ENCODE data around the gene SERPINB10. TPM values are rescaled to one million over a fixed set of nuclear protein-coding genes. Genes with fewer than 3 reads are reported as not detected.

SERPINB10 gene
- total and polyA plus RNA-seq, 2 of the 8 experiments (the other 6 are each of a cell fraction or from before 2014, with no cell fraction given), result not detected

- Histone ChIP-seq H3K23ac (ENCODE audit: insufficient read length) (no peak overlapping the region), H4K20me1 (replicated peaks in 1 of 2; ENCODE audit: control insufficient read depth in 1 of 2, insufficient read depth in 2 of 2, low read length in 2 of 2) (no peaks in the 10 kb centered on the region), H3K9ac (replicated peaks in 1 of 4; ENCODE audit: extremely low read depth in 1 of 4, low read depth in 3 of 4, low read length in 3 of 4) (no peak overlapping the region), H3K27me3 (replicated peaks in 1 of 4; ENCODE audit: control insufficient read depth in 3 of 4, extremely low read depth in 1 of 4, insufficient read depth in 3 of 4, low read length in 3 of 4) (no peaks in the 10 kb centered on the region), H3K56ac (replicated peaks; ENCODE audit: insufficient read length, low read depth, low read length) (no peak overlapping the region), H4K91ac (replicated peaks; ENCODE audit: insufficient read length, low read length) (no peak overlapping the region), H3K4me3 (ENCODE audit: extremely low read depth in 1 of 4, insufficient read depth in 2 of 4, low read depth in 3 of 4, low read length in 4 of 4) (no peak overlapping the region), H3K27ac (ENCODE audit: low read depth, low read length) (no peak overlapping the region), H3K4ac (replicated peaks; ENCODE audit: insufficient read length, low read depth, low read length) (no peak overlapping the region), H4K8ac (ENCODE audit: extremely low read depth, insufficient read depth, low read length) (no peak overlapping the region), H2AK5ac (ENCODE audit: low read depth, low read length) (no peak overlapping the region), H2BK15ac (ENCODE audit: low read length) (no peak overlapping the region), H3K79me1 (ENCODE audit: low read depth, low read length) (no peaks in the 10 kb centered on the region), H3K9me3 (ENCODE audit: insufficient read depth in 2 of 2, low read depth in 1 of 2, low read length in 1 of 2) (no peaks in the 10 kb centered on the region), H3K36me3 (ENCODE audit: control insufficient read depth in 2 of 4, insufficient read depth in 4 of 4, low read length in 3 of 4) (no peaks in the 10 kb centered on the region; a peak in 1 of 8 replicates), H2BK20ac (ENCODE audit: low read length) (no peak overlapping the region), H3K4me2 (ENCODE audit: insufficient read depth in 1 of 2, low read depth in 2 of 2, low read length in 2 of 2) (no peak overlapping the region), H3K14ac (ENCODE audit: insufficient read length) (no peak overlapping the region), H2BK12ac (ENCODE audit: low read depth, low read length) (no peak overlapping the region), H2AFZ (ENCODE audit: low read length) (no peak overlapping the region; the same call in 1 of the 2 replicates), H3K4me1 (replicated peaks in 1 of 4; ENCODE audit: control insufficient read depth in 3 of 4, insufficient read depth in 4 of 4, low read length in 3 of 4) (no peaks in the 10 kb centered on the region), H3K23me2 (ENCODE audit: low read depth, low read length) (no peaks in the 10 kb centered on the region), H3K79me2 (ENCODE audit: control insufficient read depth in 1 of 2, insufficient read depth in 2 of 2, low read length in 2 of 2) (no peaks in the 10 kb centered on the region), H4K5ac (ENCODE audit: insufficient read length, low read depth, low read length) (no peak overlapping the region), H3K18ac (ENCODE audit: extremely low read depth, low read length) (no peak overlapping the region), H2BK120ac (replicated peaks; ENCODE audit: low read depth, low read length) (no peak overlapping the region), H2BK5ac (ENCODE audit: low read depth, low read length) (no peak overlapping the region)
- CTCF ChIA-PET (ENCODE audit: partially characterized antibody), result interaction anchor here (0.7 to 2.5 kb wide), 6 partner anchors 13 to 542 kb away, joined by 3 to 7 read pairs (median 4); no protein-coding TSS in a partner anchor
- WGBS, 2 experiments (ENCODE audit: extremely low coverage in 1 of 2, insufficient coverage in 1 of 2, insufficient read length in 1 of 2, insufficient replicate concordance in 2 of 2, low coverage in 1 of 2, low lambda C conversion rate in 2 of 2, missing lambda C conversion rate in 1 of 2), result 87% methylated on average over 3 of the region's 3 CpGs; no CpG with 5 or more reads in 1 of the 2 experiments
- no peak for DNase-seq (ENCODE audit: low read depth in 1 of 2, low spot score in 2 of 2)
- POLR2A ChIA-PET (ENCODE audit: partially characterized antibody), result no interaction called here
- FAIRE-seq, result no peak
- TF ChIP-seq YY1 (IDR thresholded peaks at IDR 0.05; ENCODE audit: low read depth, low read length), result no peak
- TF ChIP-seq TCF12 (IDR thresholded peaks at IDR 0.05; ENCODE audit: low read depth, low read length), result no peak
- TF ChIP-seq ATF2 (IDR thresholded peaks at IDR 0.05; ENCODE audit: low read length), result no peak
- TF ChIP-seq EGR1 (IDR thresholded peaks at IDR 0.05; ENCODE audit: borderline replicate concordance, low read depth, low read length), result no peak
- TF ChIP-seq POLR2A (IDR thresholded peaks at IDR 0.05; ENCODE audit: control extremely low read depth in 1 of 2, low read depth in 2 of 2, low read length in 2 of 2), result no peak
- TF ChIP-seq CBX8 (IDR thresholded peaks at IDR 0.05; ENCODE audit: borderline replicate concordance, low read depth, low read length), result no peak
- TF ChIP-seq JUND (IDR thresholded peaks at IDR 0.05; ENCODE audit: low read length), result no peak
- TF ChIP-seq RFX5 (IDR thresholded peaks at IDR 0.05; ENCODE audit: borderline replicate concordance, low read depth, low read length), result no peak
- no peak for TF ChIP-seq RBBP5 (IDR thresholded peaks at IDR 0.05; ENCODE audit: borderline replicate concordance, low read depth, low read length)
- TF ChIP-seq RNF2 (IDR thresholded peaks at IDR 0.05; ENCODE audit: borderline replicate concordance, low read depth, low read length, missing control alignments, poor library complexity, severe bottlenecking), result no peak
- TF ChIP-seq POU5F1 (IDR thresholded peaks at IDR 0.05; ENCODE audit: low read depth, low read length), result no peak
- no peak for TF ChIP-seq CHD2 (IDR thresholded peaks at IDR 0.05; ENCODE audit: low read length)
These were observed 40.2 kb upstream of the SERPINB10 start for GRCh38 chr18:63867368-63868125.

Data from H1 (cell line).